GM13976 (cell line): ENCODE measurements around the gene WDCP.
A peak's percentile ranks its signal among the peaks of the same experiment; 100 is the strongest.
"Not testable (repeated sequence)": the region's sequence is repeated elsewhere in the genome, so short reads cannot be mapped to it uniquely, and the experiment has no call there.

ENCODE experiments used
- DNase-seq: peaks from one replicate; pipeline ENCODE4 v3.0.0; 2012; ENCODE audit warnings: low spot score
- in situ Hi-C: fragments of 300-500 bp; cut with MboI; formaldehyde crosslinking; loops from one replicate; pipeline ENCODE4 v1.12.0; 2022; ENCODE audit warnings: low sequenced_read_pairs, mixed read lengths, inconsistent platforms; ENCODE audit not compliant: unreplicated experiment
- TF ChIP-seq, protein P1 (sequence below): IDR thresholded peaks from 2 replicates; pipeline ENCODE4 v1.5.1; 2012; ENCODE audit warnings: borderline replicate concordance, mild to moderate bottlenecking; ENCODE audit not compliant: insufficient read depth; ENCODE audit errors: extremely low read depth, missing control alignments, control extremely low read depth

Gene WDCP

DNA sequence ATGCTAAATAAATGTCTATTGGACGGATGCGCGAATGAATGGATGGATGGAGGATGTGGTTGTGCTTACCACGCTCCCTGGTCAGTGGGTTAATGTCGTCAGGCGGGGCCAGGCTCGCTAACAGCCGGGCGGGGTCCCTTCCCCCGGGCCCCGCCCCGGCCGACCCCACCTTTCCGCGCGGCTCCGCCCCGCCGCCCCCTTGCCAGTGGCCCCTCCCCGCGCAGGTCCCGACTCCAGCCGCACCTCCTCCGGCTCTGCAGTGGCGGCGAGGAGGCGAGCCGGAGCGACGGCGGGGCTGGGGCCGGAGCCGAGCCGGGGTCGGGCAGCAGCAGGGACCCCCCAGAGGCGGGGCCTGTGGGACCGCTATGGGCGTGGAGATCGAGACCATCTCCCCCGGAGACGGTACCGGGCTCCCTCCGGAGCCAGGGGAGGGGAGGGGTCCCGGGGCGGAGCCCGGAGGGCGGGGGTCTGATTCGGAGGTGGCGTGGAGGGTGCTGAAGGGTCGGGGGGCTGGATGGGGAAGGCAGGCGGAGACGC, 2.4 kb upstream of the WDCP start, which contains the start of gene FKBP1B:
FKBP1B (plus strand) TSS at position 257 of the 537 bp plus-strand sequence; CDS start at position 366, 109 bp downstream.
- in situ Hi-C loops: no loop called here
- DNase-seq: peak; percentile 81
- TF ChIP-seq, protein P1, sequence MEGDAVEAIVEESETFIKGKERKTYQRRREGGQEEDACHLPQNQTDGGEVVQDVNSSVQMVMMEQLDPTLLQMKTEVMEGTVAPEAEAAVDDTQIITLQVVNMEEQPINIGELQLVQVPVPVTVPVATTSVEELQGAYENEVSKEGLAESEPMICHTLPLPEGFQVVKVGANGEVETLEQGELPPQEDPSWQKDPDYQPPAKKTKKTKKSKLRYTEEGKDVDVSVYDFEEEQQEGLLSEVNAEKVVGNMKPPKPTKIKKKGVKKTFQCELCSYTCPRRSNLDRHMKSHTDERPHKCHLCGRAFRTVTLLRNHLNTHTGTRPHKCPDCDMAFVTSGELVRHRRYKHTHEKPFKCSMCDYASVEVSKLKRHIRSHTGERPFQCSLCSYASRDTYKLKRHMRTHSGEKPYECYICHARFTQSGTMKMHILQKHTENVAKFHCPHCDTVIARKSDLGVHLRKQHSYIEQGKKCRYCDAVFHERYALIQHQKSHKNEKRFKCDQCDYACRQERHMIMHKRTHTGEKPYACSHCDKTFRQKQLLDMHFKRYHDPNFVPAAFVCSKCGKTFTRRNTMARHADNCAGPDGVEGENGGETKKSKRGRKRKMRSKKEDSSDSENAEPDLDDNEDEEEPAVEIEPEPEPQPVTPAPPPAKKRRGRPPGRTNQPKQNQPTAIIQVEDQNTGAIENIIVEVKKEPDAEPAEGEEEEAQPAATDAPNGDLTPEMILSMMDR: no peak

DNA sequence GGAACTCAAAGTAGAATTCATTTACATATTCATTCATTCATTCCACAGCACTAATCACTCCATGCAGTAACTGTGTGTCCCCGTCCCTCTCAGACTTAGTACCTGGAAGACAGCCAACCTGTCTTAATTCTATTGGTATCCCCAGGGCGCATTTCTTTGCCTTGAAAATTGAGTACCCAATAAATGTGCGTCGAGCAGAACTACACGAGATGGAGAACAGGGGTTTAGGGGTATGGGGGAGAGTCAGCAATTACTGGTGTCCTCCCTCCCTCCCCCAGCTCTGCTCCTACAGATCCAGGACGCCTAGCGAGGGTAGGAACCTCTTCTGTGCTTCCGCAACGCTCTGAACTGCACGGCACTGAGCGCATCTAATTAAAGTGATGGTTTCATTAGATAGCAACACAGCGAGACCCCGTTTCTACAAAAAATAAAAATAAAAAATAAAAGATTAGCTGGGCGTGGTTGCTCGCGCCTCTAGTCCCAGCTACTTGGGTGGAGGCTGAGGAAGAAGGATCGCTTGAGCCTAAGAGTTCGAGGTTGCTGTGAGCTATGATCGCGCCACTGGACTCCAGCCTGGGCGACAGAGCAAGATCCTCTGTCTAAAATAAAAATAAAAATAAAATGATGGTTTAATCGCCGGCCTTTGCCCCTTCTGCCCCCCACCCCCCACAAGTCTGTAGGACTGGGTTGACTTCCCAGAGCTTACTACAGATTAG, 1.7 kb upstream of the WDCP start:
- in situ Hi-C loops: no loop called here
- DNase-seq: no peak
- TF ChIP-seq, protein P1: no peak

DNA sequence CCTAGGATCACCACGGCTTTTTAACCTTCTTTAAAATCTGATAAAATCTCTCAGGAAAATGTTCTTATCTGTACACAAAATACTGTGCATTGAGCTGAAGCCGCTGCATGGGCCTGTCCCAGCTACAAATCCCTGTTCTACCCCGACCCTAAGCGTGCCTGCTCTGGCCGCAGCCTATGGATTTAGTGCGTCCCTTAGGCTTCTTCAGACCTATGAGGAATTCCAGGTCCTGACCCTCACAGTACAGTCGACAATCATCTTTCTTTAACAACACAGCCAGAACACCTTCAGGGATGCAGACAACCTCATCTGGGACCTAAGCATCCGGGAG, 477 bp upstream of the WDCP start:
- in situ Hi-C loops: no loop called here
- TF ChIP-seq, protein P1: no peak
- no peak for DNase-seq

DNA sequence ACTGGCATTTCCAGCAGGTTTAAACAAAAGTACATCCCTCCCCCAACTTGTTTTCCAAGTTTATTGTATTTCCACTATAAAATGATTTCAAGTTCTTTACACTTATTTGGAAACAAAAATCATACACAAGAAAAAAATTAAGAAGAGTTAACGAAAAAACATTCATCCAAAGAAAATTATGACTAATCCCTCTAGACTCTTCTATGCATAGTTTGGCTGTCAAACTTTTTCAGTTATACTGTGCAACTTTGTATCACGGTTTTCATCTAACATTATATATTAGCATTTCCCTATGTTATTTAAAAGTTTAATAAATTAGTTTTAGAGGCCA, 627 bp downstream of the WDCP start:
- in situ Hi-C loops: no loop called here
- DNase-seq: no peak
- TF ChIP-seq, protein P1: no peak

DNA sequence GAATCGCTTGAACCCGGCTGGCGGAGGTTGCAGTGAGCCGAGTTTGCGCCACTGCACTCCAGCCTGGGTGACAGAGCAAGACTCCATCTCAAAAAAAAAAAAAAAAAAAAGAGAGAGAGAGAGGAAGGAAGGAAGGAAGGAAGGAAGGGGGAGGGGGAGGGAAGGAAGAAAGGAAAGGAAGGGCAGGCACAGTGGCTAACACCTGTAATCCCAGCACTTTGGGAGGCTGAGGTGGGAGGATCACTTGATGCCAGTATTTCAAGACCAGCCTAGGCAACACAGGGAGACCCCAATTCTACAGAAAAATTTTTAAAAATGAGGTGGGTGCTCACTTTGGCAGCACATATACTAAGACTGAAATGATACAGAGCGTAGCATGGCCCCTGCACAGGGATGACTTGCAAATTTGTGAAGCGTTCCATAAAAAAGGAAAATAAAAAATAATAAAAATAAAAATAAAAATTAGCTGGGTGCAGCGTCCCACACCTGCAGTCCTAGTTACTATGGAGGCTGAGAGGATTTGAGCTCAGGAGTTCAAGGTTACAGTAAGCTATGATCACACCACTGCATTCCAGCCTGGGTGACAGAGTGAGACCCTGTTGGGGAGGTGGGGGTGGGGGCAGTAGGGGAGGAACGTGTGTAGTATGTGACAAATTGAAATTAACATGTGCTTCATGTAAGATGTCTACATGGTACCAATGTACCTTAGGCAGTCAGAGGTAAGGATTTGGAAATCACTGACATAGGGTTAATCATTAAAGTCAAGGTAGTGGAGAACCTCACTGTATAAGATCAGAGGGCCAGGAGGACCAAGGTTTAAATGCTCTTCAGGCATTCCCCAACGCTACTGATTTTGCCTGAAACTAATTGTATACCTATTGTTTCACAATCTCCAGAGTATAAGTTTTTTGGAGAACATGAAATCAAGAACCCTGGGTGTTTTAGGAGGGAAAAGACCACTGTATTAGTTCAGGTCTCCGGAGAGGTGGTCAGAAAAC, 1.4 kb downstream of the WDCP start:
- in situ Hi-C loops: no loop called here
- TF ChIP-seq, protein P1: no peak
- DNase-seq: no peak

DNA sequence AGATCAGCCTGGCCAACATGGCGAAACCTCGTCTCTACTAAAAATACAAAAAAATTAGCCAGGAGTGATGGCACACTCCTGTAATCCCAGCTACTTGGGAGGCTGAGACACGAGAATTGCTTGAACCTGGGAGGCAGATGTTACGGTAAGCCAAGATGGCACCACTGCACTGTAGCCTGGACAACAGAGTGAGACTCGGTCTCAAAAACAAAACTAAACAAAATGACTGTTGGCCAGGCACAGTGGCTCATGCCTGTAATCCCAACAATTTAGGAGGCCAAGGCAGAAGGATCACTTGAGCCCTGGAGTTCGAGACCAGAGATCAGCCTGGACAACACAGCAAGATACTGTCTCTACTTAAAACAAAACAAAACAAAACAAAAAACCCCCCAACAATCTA, 4.1 kb downstream of the WDCP start:
- in situ Hi-C loops, DNase-seq: not testable (repeated sequence)

DNA sequence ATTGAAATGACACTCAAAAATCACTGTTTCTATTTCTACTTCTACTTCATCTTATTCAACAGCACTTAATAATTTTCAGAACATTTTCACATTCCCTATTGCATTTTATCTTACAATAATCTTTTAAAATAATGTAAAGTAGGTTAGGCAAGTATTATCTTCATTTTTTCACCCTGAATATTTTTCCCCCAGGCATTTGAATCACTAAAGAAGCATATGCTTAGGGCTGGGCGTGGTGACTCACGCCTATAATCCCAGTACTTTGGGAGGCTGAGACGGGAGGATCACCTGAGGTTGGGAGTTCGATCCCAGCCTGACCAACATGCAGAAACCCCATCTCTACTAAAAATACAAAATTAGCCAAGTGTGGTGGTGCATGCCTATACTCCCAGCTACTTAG, 6.7 kb downstream of the WDCP start:
- in situ Hi-C loops: no loop called here
- TF ChIP-seq, protein P1: no peak
- DNase-seq: no peak
